GOT3 (cell line): Measurements from ENCODE around the gene PIP5K1B.

Source experiments
- DNase-seq: peaks from one replicate; lab custom pipeline; 2025; ENCODE audit warnings: mixed read lengths; lab: John Stamatoyannopoulos, UW

PIP5K1B gene

GRCh38 chr9:68738358-68738757 is 33.3 kb downstream of the PIP5K1B start:
- no peak for DNase-seq

- no peak for DNase-seq
Observed at GRCh38 chr9:68739621-68740174, 34.7 kb downstream of the PIP5K1B start.

- no peak for DNase-seq
Observed at GRCh38 chr9:68740561-68740960, 35.5 kb downstream of the PIP5K1B start.

GRCh38 chr9:68741234-68741633 is 36.2 kb downstream of the PIP5K1B start:
- DNase-seq: no peak

GRCh38 chr9:68741704-68742332 is 36.8 kb downstream of the PIP5K1B start:
- no peak for DNase-seq

GRCh38 chr9:68742333-68742730 is 37.3 kb downstream of the PIP5K1B start:
- no peak for DNase-seq

- DNase-seq: no peak
Observed at GRCh38 chr9:68744426-68744825, 39.4 kb downstream of the PIP5K1B start.

GRCh38 chr9:68746525-68746924 is 41.5 kb downstream of the PIP5K1B start:
- no peak for DNase-seq

- DNase-seq: no peak
Observed at GRCh38 chr9:68747043-68747533, 42.0 kb downstream of the PIP5K1B start.

- DNase-seq: no peak
Observed at GRCh38 chr9:68749135-68749534, 44.1 kb downstream of the PIP5K1B start.

- DNase-seq: no peak
Observed at GRCh38 chr9:68749579-68750159, 44.6 kb downstream of the PIP5K1B start.

GRCh38 chr9:68750255-68750654 is 45.2 kb downstream of the PIP5K1B start:
- DNase-seq: no peak

- no peak for DNase-seq
Observed at GRCh38 chr9:68750786-68751185, 45.7 kb downstream of the PIP5K1B start.

GRCh38 chr9:68751556-68751955 is 46.5 kb downstream of the PIP5K1B start:
- no peak for DNase-seq

- DNase-seq: no peak
Observed at GRCh38 chr9:68755051-68755450, 50.0 kb downstream of the PIP5K1B start.

GRCh38 chr9:68755752-68756151 is 50.7 kb downstream of the PIP5K1B start:
- no peak for DNase-seq

- DNase-seq: no peak
Observed at GRCh38 chr9:68759981-68760673, 55.1 kb downstream of the PIP5K1B start.

- DNase-seq: no peak
Observed at GRCh38 chr9:68760674-68761333, 55.8 kb downstream of the PIP5K1B start.

GRCh38 chr9:68762570-68762969 is 57.5 kb downstream of the PIP5K1B start:
- DNase-seq: no peak

GRCh38 chr9:68763104-68763503 is 58.1 kb downstream of the PIP5K1B start:
- no peak for DNase-seq

GRCh38 chr9:68768619-68769018 is 63.6 kb downstream of the PIP5K1B start:
- no peak for DNase-seq

- no peak for DNase-seq
Observed at GRCh38 chr9:68769852-68770251, 64.8 kb downstream of the PIP5K1B start.
